Chondrocyte (in vitro differentiated cells): Measurements from ENCODE around the gene HNRNPU. TPM values are rescaled to one million over a fixed set of nuclear protein-coding genes. Genes with fewer than 3 reads are reported as not detected.
A peak's percentile ranks its signal among the peaks of the same experiment; 100 is the strongest.

Experiments used
- DNase-seq: peaks from one replicate; pipeline ENCODE4 v3.0.0; 2021; ENCODE audit warnings: mixed read lengths, low spot score
- H3K27ac Mint-ChIP-seq: one replicate; pipeline ENCODE4 v1.8.0; 2021; ENCODE audit warnings: mild to moderate bottlenecking, moderate library complexity, mixed read lengths; ENCODE audit not compliant: unreplicated experiment
- H3K27me3 Mint-ChIP-seq: 2 replicates; pipeline ENCODE4 v1.8.0; 2021; ENCODE audit warnings: low read depth, mixed read lengths
- H3K36me3 Mint-ChIP-seq: 2 replicates; pipeline ENCODE4 v1.8.0; 2021; ENCODE audit warnings: low read depth, mixed read lengths
- H3K4me1 Mint-ChIP-seq: 2 replicates; pipeline ENCODE4 v1.8.0; 2021; ENCODE audit warnings: low read depth, mild to moderate bottlenecking, mixed read lengths
- H3K4me3 Mint-ChIP-seq: one replicate; pipeline ENCODE4 v1.8.0; 2021; ENCODE audit warnings: mild to moderate bottlenecking, moderate library complexity, mixed read lengths; ENCODE audit not compliant: unreplicated experiment
- H3K9me3 Mint-ChIP-seq: 2 replicates; pipeline ENCODE4 v1.8.0; 2021; ENCODE audit warnings: low read depth, mixed read lengths
- total RNA-seq: library from RNA; stranded (reverse); gene quantifications from 3 replicates; pipeline ENCODE4 v1.2.1, GENCODE V29; 2021
- TF ChIP-seq, protein P1 (sequence below): fragments of 200-600 bp; sonication (generic); IDR thresholded peaks from 2 replicates; pipeline ENCODE4 v1.5.0; 2021; ENCODE audit warnings: antibody characterized with exemption, mild to moderate bottlenecking, moderate library complexity

HNRNPU gene
- total RNA-seq, 1 donor from 2014 or later: 226 TPM

GRCh38 chr1:244800821-244801220, 63.5 kb downstream of the HNRNPU start:
- peak; percentile 30 for DNase-seq
- H3K4me3 Mint-ChIP-seq: no peak overlapping the region
- TF ChIP-seq, protein P1, sequence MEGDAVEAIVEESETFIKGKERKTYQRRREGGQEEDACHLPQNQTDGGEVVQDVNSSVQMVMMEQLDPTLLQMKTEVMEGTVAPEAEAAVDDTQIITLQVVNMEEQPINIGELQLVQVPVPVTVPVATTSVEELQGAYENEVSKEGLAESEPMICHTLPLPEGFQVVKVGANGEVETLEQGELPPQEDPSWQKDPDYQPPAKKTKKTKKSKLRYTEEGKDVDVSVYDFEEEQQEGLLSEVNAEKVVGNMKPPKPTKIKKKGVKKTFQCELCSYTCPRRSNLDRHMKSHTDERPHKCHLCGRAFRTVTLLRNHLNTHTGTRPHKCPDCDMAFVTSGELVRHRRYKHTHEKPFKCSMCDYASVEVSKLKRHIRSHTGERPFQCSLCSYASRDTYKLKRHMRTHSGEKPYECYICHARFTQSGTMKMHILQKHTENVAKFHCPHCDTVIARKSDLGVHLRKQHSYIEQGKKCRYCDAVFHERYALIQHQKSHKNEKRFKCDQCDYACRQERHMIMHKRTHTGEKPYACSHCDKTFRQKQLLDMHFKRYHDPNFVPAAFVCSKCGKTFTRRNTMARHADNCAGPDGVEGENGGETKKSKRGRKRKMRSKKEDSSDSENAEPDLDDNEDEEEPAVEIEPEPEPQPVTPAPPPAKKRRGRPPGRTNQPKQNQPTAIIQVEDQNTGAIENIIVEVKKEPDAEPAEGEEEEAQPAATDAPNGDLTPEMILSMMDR: no peak
- no peak overlapping the region for H3K27ac Mint-ChIP-seq
- peaks cover 4% of the 10 kb centered on the region for H3K4me1 Mint-ChIP-seq
- no peaks in the 10 kb centered on the region for H3K9me3 Mint-ChIP-seq
- H3K36me3 Mint-ChIP-seq: no peaks in the 10 kb centered on the region
- H3K27me3 Mint-ChIP-seq: no peaks in the 10 kb centered on the region

Other genes starting within 250 kb of the HNRNPU start
- 57.2 to 65.6 TPM (median 62.9 TPM) in 3 replicates for gene DESI2, start 211.4 kb downstream of the HNRNPU start, total RNA-seq
- gene COX20, start 28.9 kb downstream of the HNRNPU start, total RNA-seq: 31.6 to 36.6 TPM (median 33.6 TPM) in 3 replicates